K562 (cell line): ENCODE results near the gene HMBS. TPM values are rescaled to one million over a fixed set of nuclear protein-coding genes. Genes with fewer than 3 reads are reported as not detected.

Experiments used
- ARID3A ChIP-seq: IDR thresholded peaks from 2 replicates; pipeline ENCODE4 v1.6.1; 2012; ENCODE audit warnings: low read depth, low read length, improper control_type of control experiment, borderline replicate concordance
- ELF1 ChIP-seq: fragments of 200-800 bp; sonication (Bioruptor generic); IDR thresholded peaks from 2 replicates; pipeline ENCODE4 v1.6.1; 2016; ENCODE audit warnings: missing genetic modification characterization, missing compliant biosample characterization
- ESRRA ChIP-seq: fragments of 450-650 bp; IDR thresholded peaks from 2 replicates; pipeline ENCODE4 v1.6.1; 2014; ENCODE audit warnings: low read depth, mild to moderate bottlenecking, moderate library complexity, borderline replicate concordance
- GTF2B ChIP-seq: IDR thresholded peaks from 2 replicates; pipeline ENCODE4 v1.6.1; 2011; ENCODE audit not compliant: insufficient read length; ENCODE audit errors: extremely low read depth
- GTF3C2 ChIP-seq: IDR thresholded peaks from 3 replicates; pipeline ENCODE4 v1.6.1; 2011; ENCODE audit warnings: borderline replicate concordance, mild to moderate bottlenecking, moderate library complexity; ENCODE audit not compliant: insufficient read length; ENCODE audit errors: extremely low read depth
- HDAC2 ChIP-seq: fragments of 450-650 bp; IDR thresholded peaks from 2 replicates; pipeline ENCODE4 v1.6.1; 2016; ENCODE audit warnings: mild to moderate bottlenecking
- MED1 ChIP-seq: sonication (generic); formaldehyde crosslinking; IDR thresholded peaks from 2 replicates; pipeline ENCODE4 v1.8.1; 2023; ENCODE audit warnings: missing genetic modification reagents, borderline replicate concordance
- NR1H2 ChIP-seq: sonication (generic); formaldehyde crosslinking; IDR thresholded peaks from 2 replicates; pipeline ENCODE4 v1.4.0; 2020; ENCODE audit warnings: mild to moderate bottlenecking, missing genetic modification reagents
- PYGO2 ChIP-seq: fragments of 450-650 bp; IDR thresholded peaks from 2 replicates; pipeline ENCODE4 v1.6.1; 2016; ENCODE audit warnings: mild to moderate bottlenecking, missing genetic modification characterization, moderate library complexity, missing compliant biosample characterization
- SFPQ ChIP-seq: fragments of 200-400 bp; formaldehyde crosslinking; IDR thresholded peaks from 2 replicates; pipeline ENCODE4 v1.6.1; 2017; ENCODE audit warnings: mild to moderate bottlenecking, low read depth, low read length, moderate library complexity
- XRCC3 ChIP-seq: fragments of 450-650 bp; IDR thresholded peaks from 2 replicates; pipeline ENCODE4 v1.6.1; 2017; ENCODE audit warnings: mild to moderate bottlenecking, moderate library complexity
- ZBED1 ChIP-seq: IDR thresholded peaks from 2 replicates; pipeline ENCODE4 v1.6.1; 2014
- ZBTB33 ChIP-seq: sonication (generic); formaldehyde crosslinking; IDR thresholded peaks from 2 replicates; pipeline ENCODE4 v1.8.1; 2023; ENCODE audit warnings: mild to moderate bottlenecking, missing genetic modification reagents
- ZNF253 ChIP-seq: fragments of 250-450 bp; sonication (Bioruptor Pico); conservative IDR thresholded peaks from 2 replicates; pipeline ENCODE4 v1.6.1; 2021; ENCODE audit warnings: mild to moderate bottlenecking
- ZNF584 ChIP-seq: fragments of 200-800 bp; sonication (Bioruptor generic); IDR thresholded peaks from 2 replicates; pipeline ENCODE4 v1.6.1; 2016; ENCODE audit warnings: low read depth, mild to moderate bottlenecking, missing genetic modification characterization, missing compliant biosample characterization
- ZNF707 ChIP-seq: fragments of 250-450 bp; sonication (Bioruptor Pico); conservative IDR thresholded peaks from 2 replicates; pipeline ENCODE4 v1.8.0; 2022; ENCODE audit warnings: inconsistent platforms, mild to moderate bottlenecking, moderate library complexity
- ZNF764 ChIP-seq: fragments of 250-450 bp; sonication (Bioruptor Pico); IDR thresholded peaks from 2 replicates; pipeline ENCODE4 v1.4.0; 2020; ENCODE audit warnings: low read depth, mild to moderate bottlenecking, moderate library complexity
- polyA plus RNA-seq, 8 experiments: library from polyadenylated mRNA; depleted of rRNA in 4 of 8; stranded (reverse) in 5 of 8; unstranded in 3 of 8; fragments of >200 nt; fragmentation: Nextera tagmentation in 2 of 8; fragmentation: Illumina TruSeq in 1 of 8; extraction: Ambion mirVana in 2 of 8; extraction: Trizol in 1 of 8; gene quantifications; 2 replicates each; pipeline versions ENCODE4 v1.2.1 to v1.2.3, GENCODE V29; 2011 to 2014; ENCODE audit warnings: inconsistent platforms in 1 of 8, missing spikeins in 1 of 8
- total RNA-seq, 7 experiments: library from RNA; depleted of rRNA in 6 of 7; stranded (reverse); fragments of >200 nt in 6 of 7; fragmentation: Illumina TruSeq in 2 of 7; extraction: Trizol in 2 of 7; gene quantifications; 2 replicates each; pipeline versions ENCODE4 v1.2.1 to v1.2.3, GENCODE V29; 2011 to 2021; ENCODE audit warnings: low replicate concordance in 1 of 7

Gene HMBS
- total and polyA plus RNA-seq, 9 of the 15 experiments (the other 6 are each of a cell fraction or from before 2014, with no cell fraction given): 56.9 to 385 (median 286) TPM

- TF ChIP-seq GTF3C2: peak; percentile 81
- TF ChIP-seq GTF2B: no peak
- TF ChIP-seq ZNF764 (CRISPR knock-in tag): no peak
- no peak for TF ChIP-seq NR1H2
- no peak for TF ChIP-seq ZNF584
- no peak for TF ChIP-seq PYGO2 (tag)
- no peak for TF ChIP-seq ELF1 (tag)
- TF ChIP-seq ZBED1: no peak
- no peak for TF ChIP-seq SFPQ
- no peak for TF ChIP-seq ZNF707
- TF ChIP-seq MED1 (CRISPR knock-in tag): no peak
- TF ChIP-seq ARID3A: no peak
- TF ChIP-seq ZBTB33 (CRISPR knock-in tag): no peak
- TF ChIP-seq XRCC3: no peak
- peak; percentile 40; the same call in 1 of the 2 replicates for TF ChIP-seq ESRRA
- no peak for TF ChIP-seq ZNF253 (CRISPR knock-in tag)
- TF ChIP-seq HDAC2: 0 out of 2 replicates have a peak, but pooled peaks have one; percentile 49
Observed at GRCh38 chr11:119062779-119063178, 21.9 kb upstream of the HMBS start (continued).
